ENCODE measurements around the gene MANBA.

The MANBA gene

DNA sequence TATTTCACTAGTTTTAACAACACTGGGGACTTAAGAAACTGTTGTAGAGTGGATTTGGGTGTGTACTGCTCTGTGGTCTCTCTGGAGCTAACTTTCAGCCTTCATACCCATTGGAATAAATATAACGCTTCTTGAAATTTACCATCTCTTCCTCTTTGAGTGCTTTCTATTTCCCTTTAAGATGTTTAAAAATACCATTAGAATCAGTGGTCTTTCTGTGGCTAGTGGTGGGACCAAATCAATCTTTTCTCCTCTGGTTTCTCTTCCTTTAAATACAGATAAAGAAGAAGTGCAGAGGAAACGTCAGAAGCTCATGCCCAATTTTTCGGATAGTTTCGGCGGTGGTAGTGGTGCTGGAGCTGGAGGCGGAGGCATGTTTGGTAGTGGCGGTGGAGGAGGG lies 167.6 kb downstream of the MANBA start:
- no peak for DNase-seq (ENCODE audit: low read depth)
- no peak for TF ChIP-seq MYC (IDR thresholded peaks at IDR 0.05; ENCODE audit: low read depth, low read length)
- TF ChIP-seq POLR2A (IDR thresholded peaks at IDR 0.05; ENCODE audit: extremely low read depth, insufficient read length), result no peak
- TF ChIP-seq, protein P1, sequence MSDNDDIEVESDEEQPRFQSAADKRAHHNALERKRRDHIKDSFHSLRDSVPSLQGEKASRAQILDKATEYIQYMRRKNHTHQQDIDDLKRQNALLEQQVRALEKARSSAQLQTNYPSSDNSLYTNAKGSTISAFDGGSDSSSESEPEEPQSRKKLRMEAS (IDR thresholded peaks at IDR 0.05; ENCODE audit: low read depth, low read length), result no peak
- TF ChIP-seq, protein P2, sequence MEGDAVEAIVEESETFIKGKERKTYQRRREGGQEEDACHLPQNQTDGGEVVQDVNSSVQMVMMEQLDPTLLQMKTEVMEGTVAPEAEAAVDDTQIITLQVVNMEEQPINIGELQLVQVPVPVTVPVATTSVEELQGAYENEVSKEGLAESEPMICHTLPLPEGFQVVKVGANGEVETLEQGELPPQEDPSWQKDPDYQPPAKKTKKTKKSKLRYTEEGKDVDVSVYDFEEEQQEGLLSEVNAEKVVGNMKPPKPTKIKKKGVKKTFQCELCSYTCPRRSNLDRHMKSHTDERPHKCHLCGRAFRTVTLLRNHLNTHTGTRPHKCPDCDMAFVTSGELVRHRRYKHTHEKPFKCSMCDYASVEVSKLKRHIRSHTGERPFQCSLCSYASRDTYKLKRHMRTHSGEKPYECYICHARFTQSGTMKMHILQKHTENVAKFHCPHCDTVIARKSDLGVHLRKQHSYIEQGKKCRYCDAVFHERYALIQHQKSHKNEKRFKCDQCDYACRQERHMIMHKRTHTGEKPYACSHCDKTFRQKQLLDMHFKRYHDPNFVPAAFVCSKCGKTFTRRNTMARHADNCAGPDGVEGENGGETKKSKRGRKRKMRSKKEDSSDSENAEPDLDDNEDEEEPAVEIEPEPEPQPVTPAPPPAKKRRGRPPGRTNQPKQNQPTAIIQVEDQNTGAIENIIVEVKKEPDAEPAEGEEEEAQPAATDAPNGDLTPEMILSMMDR (IDR thresholded peaks at IDR 0.05; ENCODE audit: low read depth, low read length), result no peak
- no peak overlapping the region for H3K4me3 ChIP-seq (ENCODE audit: low read depth, low read length)

DNA sequence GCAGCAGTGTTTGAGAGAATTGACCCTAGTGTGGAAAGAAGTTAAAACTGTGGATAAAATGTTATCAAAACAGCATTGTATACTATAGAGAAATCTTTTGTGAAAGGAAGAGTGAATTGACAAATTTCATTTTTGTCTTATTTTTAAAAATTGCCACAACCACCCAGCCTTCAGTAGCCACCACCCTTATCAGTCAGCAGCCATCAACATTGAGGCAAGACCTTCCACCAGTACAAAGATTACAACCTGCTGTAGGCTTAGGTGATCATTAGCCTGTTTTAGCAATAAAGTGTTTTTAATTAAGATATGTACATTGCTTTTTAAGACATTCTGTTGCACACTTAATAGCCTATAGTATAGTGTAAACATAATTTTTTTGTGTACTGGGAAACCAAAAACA lies 168.5 kb downstream of the MANBA start:
- no peak for DNase-seq (ENCODE audit: low read depth)
- no peak overlapping the region for H3K4me3 ChIP-seq (ENCODE audit: low read depth, low read length)
- TF ChIP-seq, protein P2 (IDR thresholded peaks at IDR 0.05; ENCODE audit: low read depth, low read length), result no peak
- TF ChIP-seq POLR2A (IDR thresholded peaks at IDR 0.05; ENCODE audit: extremely low read depth, insufficient read length) (no peak), MYC (IDR thresholded peaks at IDR 0.05; ENCODE audit: low read depth, low read length) (no peak)
- TF ChIP-seq, protein P1 (IDR thresholded peaks at IDR 0.05; ENCODE audit: low read depth, low read length), result no peak

DNA sequence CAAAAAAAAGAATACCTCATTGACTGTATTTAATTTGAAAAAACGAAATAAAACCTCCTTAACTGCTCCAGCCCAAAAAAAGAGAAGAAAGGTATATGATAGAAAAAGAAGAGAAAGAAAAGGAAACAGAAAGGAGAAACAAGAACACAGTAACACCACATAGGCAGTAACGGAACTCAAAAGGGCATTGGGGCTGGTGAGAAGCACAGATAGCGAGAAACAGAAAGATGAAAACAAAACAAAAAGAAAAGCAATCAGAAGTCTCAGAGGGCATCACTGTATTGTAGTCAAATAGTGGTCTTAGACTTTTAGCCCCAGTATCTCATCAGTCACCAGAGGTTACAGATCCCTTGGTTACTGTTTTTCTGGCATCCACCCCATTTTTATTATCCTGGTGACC lies 171.0 kb downstream of the MANBA start:
- DNase-seq (ENCODE audit: low read depth), result no peak
- H3K4me3 ChIP-seq (ENCODE audit: low read depth, low read length), result no peak overlapping the region
- TF ChIP-seq MYC (IDR thresholded peaks at IDR 0.05; ENCODE audit: low read depth, low read length) (no peak), POLR2A (IDR thresholded peaks at IDR 0.05; ENCODE audit: extremely low read depth, insufficient read length) (no peak)
- TF ChIP-seq, protein P1 (IDR thresholded peaks at IDR 0.05; ENCODE audit: low read depth, low read length), result no peak
- TF ChIP-seq, protein P2 (IDR thresholded peaks at IDR 0.05; ENCODE audit: low read depth, low read length), result no peak

DNA sequence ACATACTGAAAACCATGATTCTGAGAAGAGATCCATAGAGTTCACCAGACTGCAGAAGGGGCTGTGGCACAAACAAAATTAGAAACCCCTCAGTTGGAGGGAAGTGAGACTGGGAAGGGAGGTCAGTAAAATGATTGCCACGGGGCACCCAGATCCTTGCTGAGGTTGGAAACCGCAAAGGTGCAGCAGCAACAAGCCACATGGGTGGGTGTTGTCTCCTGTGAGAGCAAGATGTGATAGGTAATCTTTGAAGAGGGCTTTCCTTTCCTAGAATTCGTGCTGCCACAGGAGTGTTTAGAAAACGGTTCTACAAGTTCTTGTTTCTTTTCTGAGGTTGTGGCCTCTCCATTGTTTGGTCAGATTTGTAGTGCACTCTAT lies 174.1 kb downstream of the MANBA start:
- no peak for DNase-seq (ENCODE audit: low read depth)
- no peak overlapping the region for H3K4me3 ChIP-seq (ENCODE audit: low read depth, low read length)
- TF ChIP-seq, protein P1 (IDR thresholded peaks at IDR 0.05; ENCODE audit: low read depth, low read length), result no peak
- no peak for TF ChIP-seq MYC (IDR thresholded peaks at IDR 0.05; ENCODE audit: low read depth, low read length)
- TF ChIP-seq POLR2A (IDR thresholded peaks at IDR 0.05; ENCODE audit: extremely low read depth, insufficient read length), result no peak
- TF ChIP-seq, protein P2 (IDR thresholded peaks at IDR 0.05; ENCODE audit: low read depth, low read length), result no peak

DNA sequence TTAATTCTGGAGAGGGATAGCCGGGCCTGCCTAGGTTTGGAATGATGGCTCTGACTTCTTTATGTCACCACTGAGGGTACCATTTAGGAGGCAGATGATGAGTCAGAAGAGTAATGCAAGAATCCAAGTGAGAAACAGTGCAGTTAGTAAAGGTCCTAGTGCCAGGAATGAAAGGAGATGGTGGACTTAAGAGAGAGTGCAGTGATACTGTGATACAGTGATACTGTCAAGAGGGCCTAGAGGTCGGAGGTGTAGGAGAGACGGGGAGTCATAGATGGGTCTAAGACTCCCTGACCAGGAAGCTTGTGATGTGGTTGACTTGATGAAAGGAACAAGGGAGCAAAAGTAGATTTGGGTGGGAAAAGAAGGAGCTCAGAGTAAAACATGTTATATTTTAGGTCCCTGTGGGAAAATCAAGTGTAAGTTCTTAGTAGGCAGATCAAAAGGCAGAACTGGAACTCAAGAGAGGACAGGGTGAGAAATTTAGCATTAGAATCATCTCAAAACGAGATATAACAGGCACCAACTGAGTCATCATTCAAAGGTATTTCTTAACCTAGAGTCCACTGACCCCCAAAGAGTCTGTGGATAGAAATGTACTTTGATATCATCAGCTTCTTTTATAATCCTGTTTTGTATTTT lies 174.6 kb downstream of the MANBA start:
- TF ChIP-seq, protein P2 (IDR thresholded peaks at IDR 0.05; ENCODE audit: low read depth, low read length), result no peak
- TF ChIP-seq, protein P1 (IDR thresholded peaks at IDR 0.05; ENCODE audit: low read depth, low read length), result no peak
- TF ChIP-seq MYC (IDR thresholded peaks at IDR 0.05; ENCODE audit: low read depth, low read length) (no peak), POLR2A (IDR thresholded peaks at IDR 0.05; ENCODE audit: extremely low read depth, insufficient read length) (no peak)
- DNase-seq (ENCODE audit: low read depth), result no peak
- H3K4me3 ChIP-seq (ENCODE audit: low read depth, low read length), result no peak overlapping the region

Data from NB4 (cell line).